Hepatocyte (in vitro differentiated cells): ENCODE measurements around the gene ART1.

Experiments
- EZH2 ChIP-seq: fragments of 200-600 bp; sonication (generic); IDR thresholded peaks from 2 replicates; pipeline ENCODE4 v1.6.1; 2016; ENCODE audit warnings: antibody characterized with exemption, mild to moderate bottlenecking, borderline replicate concordance
- TF ChIP-seq, protein P1 (sequence below): fragments of 200-600 bp; sonication (generic); IDR thresholded peaks from 2 replicates; pipeline ENCODE4 v1.5.1; 2016; ENCODE audit warnings: antibody characterized with exemption, mild to moderate bottlenecking; ENCODE audit not compliant: poor library complexity

DNA sequence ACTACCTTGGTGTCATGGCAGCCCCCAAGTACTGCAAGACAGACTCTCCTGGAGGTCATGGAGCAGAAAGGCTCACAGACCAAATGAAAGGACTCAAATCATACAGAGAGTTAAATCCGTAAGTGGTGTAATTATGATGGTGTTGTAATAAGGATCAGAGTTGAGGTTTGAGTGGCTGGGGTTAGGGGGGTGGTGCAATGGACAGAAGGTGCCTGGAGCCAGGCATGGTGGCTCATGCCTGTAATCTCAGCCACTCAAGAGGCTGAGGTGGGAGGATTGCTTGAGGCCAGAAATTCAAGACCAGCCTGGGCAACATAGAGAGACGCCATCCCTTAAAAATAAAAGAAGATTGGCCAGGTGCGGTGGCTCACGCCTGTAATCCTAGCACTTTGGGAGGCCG is 21.8 kb upstream of the ART1 start:
- TF ChIP-seq, protein P1, sequence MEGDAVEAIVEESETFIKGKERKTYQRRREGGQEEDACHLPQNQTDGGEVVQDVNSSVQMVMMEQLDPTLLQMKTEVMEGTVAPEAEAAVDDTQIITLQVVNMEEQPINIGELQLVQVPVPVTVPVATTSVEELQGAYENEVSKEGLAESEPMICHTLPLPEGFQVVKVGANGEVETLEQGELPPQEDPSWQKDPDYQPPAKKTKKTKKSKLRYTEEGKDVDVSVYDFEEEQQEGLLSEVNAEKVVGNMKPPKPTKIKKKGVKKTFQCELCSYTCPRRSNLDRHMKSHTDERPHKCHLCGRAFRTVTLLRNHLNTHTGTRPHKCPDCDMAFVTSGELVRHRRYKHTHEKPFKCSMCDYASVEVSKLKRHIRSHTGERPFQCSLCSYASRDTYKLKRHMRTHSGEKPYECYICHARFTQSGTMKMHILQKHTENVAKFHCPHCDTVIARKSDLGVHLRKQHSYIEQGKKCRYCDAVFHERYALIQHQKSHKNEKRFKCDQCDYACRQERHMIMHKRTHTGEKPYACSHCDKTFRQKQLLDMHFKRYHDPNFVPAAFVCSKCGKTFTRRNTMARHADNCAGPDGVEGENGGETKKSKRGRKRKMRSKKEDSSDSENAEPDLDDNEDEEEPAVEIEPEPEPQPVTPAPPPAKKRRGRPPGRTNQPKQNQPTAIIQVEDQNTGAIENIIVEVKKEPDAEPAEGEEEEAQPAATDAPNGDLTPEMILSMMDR, result no peak
- TF ChIP-seq EZH2, result no peak
